Stimulated activated CD4-positive, alpha-beta T cell treated with anti-CD3 and anti-CD28 coated beads, Interleukin-4, amount 100 ng/mL, for 1 hour (primary cell): ENCODE measurements around the gene ZNF683.
"Not testable (repeated sequence)": the region's sequence is repeated elsewhere in the genome, so short reads cannot be mapped to it uniquely, and the experiment has no call there.

Experiments used
- DNase-seq: peaks from one replicate; pipeline ENCODE4 v3.0.0-alpha.2; 2020

The ZNF683 gene

GRCh38 chr1:26335774-26336476, 36.6 kb downstream of the ZNF683 start:
- no peak for DNase-seq

- DNase-seq = not testable (repeated sequence)
Observed at GRCh38 chr1:26333312-26333711, 39.2 kb downstream of the ZNF683 start.

- no peak for DNase-seq
Observed at GRCh38 chr1:26330276-26330675, 42.3 kb downstream of the ZNF683 start.

- DNase-seq = not testable (repeated sequence)
Observed at GRCh38 chr1:26329380-26329779, 43.2 kb downstream of the ZNF683 start.

- no peak for DNase-seq
Observed at GRCh38 chr1:26328597-26328996, 44.0 kb downstream of the ZNF683 start.

- DNase-seq = no peak
Observed at GRCh38 chr1:26327956-26328362, 44.6 kb downstream of the ZNF683 start.

- DNase-seq = no peak
Observed at GRCh38 chr1:26324550-26324949, 48.0 kb downstream of the ZNF683 start.

GRCh38 chr1:26323382-26323781, 49.2 kb downstream of the ZNF683 start:
- no peak for DNase-seq

- DNase-seq = no peak
Observed at GRCh38 chr1:26322042-26322331, 50.6 kb downstream of the ZNF683 start.

- DNase-seq = peak; percentile 96
Observed at GRCh38 chr1:26321315-26322041, 51.1 kb downstream of the ZNF683 start.

GRCh38 chr1:26320896-26321295, 51.7 kb downstream of the ZNF683 start:
- no peak for DNase-seq

GRCh38 chr1:26318338-26319064, 54.0 kb downstream of the ZNF683 start:
- peak; percentile 37 for DNase-seq

- peak; percentile 61 for DNase-seq
Observed at GRCh38 chr1:26317612-26318337, 54.8 kb downstream of the ZNF683 start, which contains the start of gene CD52. CD52 (plus strand) TSS chr1:26317958; CDS start chr1:26318018, 60 bp downstream.

GRCh38 chr1:26317146-26317545, 55.4 kb downstream of the ZNF683 start:
- DNase-seq = no peak

GRCh38 chr1:26315874-26316850, 56.4 kb downstream of the ZNF683 start:
- DNase-seq = no peak

GRCh38 chr1:26314501-26314900, 58.0 kb downstream of the ZNF683 start:
- DNase-seq = no peak
